ENCODE measurements around the gene SPAG16. TPM values are rescaled to one million over a fixed set of nuclear protein-coding genes. Genes with fewer than 3 reads are reported as not detected.

Gene SPAG16
- total RNA-seq, 1 donor from 2014 or later: 16.7 TPM

DNA sequence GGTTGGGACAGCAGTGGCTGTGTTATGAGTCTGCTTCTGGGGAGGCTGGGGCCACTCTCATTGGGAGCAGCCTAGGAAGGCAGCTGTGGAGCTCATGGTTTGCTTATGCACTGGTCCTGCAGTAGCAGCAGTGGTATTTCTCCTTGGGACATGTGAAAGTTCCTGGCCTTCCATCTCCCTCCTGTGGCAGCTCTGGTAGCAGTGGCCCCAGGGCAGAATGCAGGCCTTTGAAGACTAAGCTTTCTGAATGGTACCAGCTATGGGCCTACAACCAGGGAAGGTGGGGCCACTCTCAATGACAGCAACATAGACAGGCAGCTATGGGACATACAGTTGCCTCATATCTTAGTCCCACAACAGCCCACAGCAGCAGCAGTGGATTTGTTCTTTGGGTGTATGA lies 1009.3 kb downstream of the SPAG16 start:
- Histone ChIP-seq H3K4me2 (ENCODE audit: low read length) (no peak overlapping the region), H3K27ac (ENCODE audit: low read depth, low read length) (no peak overlapping the region), H3K4me1 (ENCODE audit: insufficient read depth, low read length) (no peaks in the 10 kb centered on the region), H3K9ac (ENCODE audit: low read length) (no peak overlapping the region), H3K9me3 (ENCODE audit: insufficient read depth, low read depth, low read length) (no peaks in the 10 kb centered on the region), H2AFZ (ENCODE audit: low read depth, low read length) (no peak overlapping the region), H3K79me2 (ENCODE audit: insufficient read depth, low read length) (no peaks in the 10 kb centered on the region), H3K36me3 (ENCODE audit: insufficient read depth, low read length) (no peaks in the 10 kb centered on the region), H3K4me3 (ENCODE audit: insufficient read depth, low read depth, low read length) (no peak overlapping the region), H3K27me3 (ENCODE audit: insufficient read depth, low read length) (no peaks in the 10 kb centered on the region), H4K20me1 (ENCODE audit: insufficient read depth, low read length) (no peaks in the 10 kb centered on the region)
- no peak for DNase-seq (ENCODE audit: low read depth)
- H3K4me1 Mint-ChIP-seq (ENCODE audit: low read depth, unreplicated experiment): no peaks in the 10 kb centered on the region
- no peak overlapping the region for H3K27ac Mint-ChIP-seq (ENCODE audit: unreplicated experiment)
- H3K36me3 Mint-ChIP-seq (ENCODE audit: low read depth, unreplicated experiment): peaks cover 3% of the 10 kb centered on the region
- H3K9me3 Mint-ChIP-seq (ENCODE audit: unreplicated experiment): peaks cover 13% of the 10 kb centered on the region
- no peaks in the 10 kb centered on the region for H3K27me3 Mint-ChIP-seq (ENCODE audit: low read depth, unreplicated experiment)
- FAIRE-seq: no peak
- no peak overlapping the region for H3K4me3 Mint-ChIP-seq (ENCODE audit: unreplicated experiment)
- TF ChIP-seq EZH2 (IDR thresholded peaks at IDR 0.05; ENCODE audit: insufficient read depth, low read length): no peak
- TF ChIP-seq, protein P1, sequence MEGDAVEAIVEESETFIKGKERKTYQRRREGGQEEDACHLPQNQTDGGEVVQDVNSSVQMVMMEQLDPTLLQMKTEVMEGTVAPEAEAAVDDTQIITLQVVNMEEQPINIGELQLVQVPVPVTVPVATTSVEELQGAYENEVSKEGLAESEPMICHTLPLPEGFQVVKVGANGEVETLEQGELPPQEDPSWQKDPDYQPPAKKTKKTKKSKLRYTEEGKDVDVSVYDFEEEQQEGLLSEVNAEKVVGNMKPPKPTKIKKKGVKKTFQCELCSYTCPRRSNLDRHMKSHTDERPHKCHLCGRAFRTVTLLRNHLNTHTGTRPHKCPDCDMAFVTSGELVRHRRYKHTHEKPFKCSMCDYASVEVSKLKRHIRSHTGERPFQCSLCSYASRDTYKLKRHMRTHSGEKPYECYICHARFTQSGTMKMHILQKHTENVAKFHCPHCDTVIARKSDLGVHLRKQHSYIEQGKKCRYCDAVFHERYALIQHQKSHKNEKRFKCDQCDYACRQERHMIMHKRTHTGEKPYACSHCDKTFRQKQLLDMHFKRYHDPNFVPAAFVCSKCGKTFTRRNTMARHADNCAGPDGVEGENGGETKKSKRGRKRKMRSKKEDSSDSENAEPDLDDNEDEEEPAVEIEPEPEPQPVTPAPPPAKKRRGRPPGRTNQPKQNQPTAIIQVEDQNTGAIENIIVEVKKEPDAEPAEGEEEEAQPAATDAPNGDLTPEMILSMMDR (IDR thresholded peaks at IDR 0.05; ENCODE audit: insufficient read depth, low read depth, low read length): no peak

DNA sequence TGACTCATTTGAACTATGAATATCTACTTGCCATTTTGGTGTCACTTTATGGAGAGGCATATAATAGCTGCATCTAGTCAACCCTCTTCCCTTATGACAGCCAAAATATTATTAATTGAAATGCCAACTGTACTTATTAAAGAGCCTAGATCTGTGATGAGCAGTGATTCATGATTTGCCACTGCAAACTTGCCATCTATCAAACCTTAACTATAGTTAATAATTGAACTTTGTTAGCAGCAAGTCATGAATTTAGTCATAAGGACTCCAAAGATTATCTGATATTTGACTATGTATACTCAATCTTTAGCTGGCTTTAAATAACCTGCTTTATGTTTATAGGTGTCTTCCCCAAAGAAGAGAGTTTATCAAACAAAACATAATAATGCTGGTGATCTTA lies 1010.2 kb downstream of the SPAG16 start:
- no peaks in the 10 kb centered on the region for H3K9me3 ChIP-seq (ENCODE audit: insufficient read depth, low read depth, low read length)
- no peak overlapping the region for H3K27ac Mint-ChIP-seq (ENCODE audit: unreplicated experiment)
- H3K36me3 ChIP-seq (ENCODE audit: insufficient read depth, low read length): no peaks in the 10 kb centered on the region
- no peak overlapping the region for H3K27ac ChIP-seq (ENCODE audit: low read depth, low read length)
- H3K4me3 ChIP-seq (ENCODE audit: insufficient read depth, low read depth, low read length): no peak overlapping the region
- H3K9ac ChIP-seq (ENCODE audit: low read length): no peak overlapping the region
- no peaks in the 10 kb centered on the region for H3K4me1 Mint-ChIP-seq (ENCODE audit: low read depth, unreplicated experiment)
- no peak overlapping the region for H3K4me3 Mint-ChIP-seq (ENCODE audit: unreplicated experiment)
- H3K9me3 Mint-ChIP-seq (ENCODE audit: unreplicated experiment): peaks cover 13% of the 10 kb centered on the region
- no peaks in the 10 kb centered on the region for H3K79me2 ChIP-seq (ENCODE audit: insufficient read depth, low read length)
- no peaks in the 10 kb centered on the region for H4K20me1 ChIP-seq (ENCODE audit: insufficient read depth, low read length)
- H3K36me3 Mint-ChIP-seq (ENCODE audit: low read depth, unreplicated experiment): peaks cover 3% of the 10 kb centered on the region
- H3K4me2 ChIP-seq (ENCODE audit: low read length): no peak overlapping the region
- no peak overlapping the region for H2AFZ ChIP-seq (ENCODE audit: low read depth, low read length)
- TF ChIP-seq, protein P1 (IDR thresholded peaks at IDR 0.05; ENCODE audit: insufficient read depth, low read depth, low read length): no peak
- TF ChIP-seq EZH2 (IDR thresholded peaks at IDR 0.05; ENCODE audit: insufficient read depth, low read length): no peak
- H3K4me1 ChIP-seq (ENCODE audit: insufficient read depth, low read length): no peaks in the 10 kb centered on the region
- H3K27me3 ChIP-seq (ENCODE audit: insufficient read depth, low read length): no peaks in the 10 kb centered on the region
- no peaks in the 10 kb centered on the region for H3K27me3 Mint-ChIP-seq (ENCODE audit: low read depth, unreplicated experiment)
- DNase-seq (ENCODE audit: low read depth) (no peak), FAIRE-seq (no peak)

- Mint-ChIP-seq H3K27me3 (ENCODE audit: low read depth, unreplicated experiment) (no peaks in the 10 kb centered on the region), H3K27ac (ENCODE audit: unreplicated experiment) (no peak overlapping the region), H3K4me3 (ENCODE audit: unreplicated experiment) (no peak overlapping the region), H3K9me3 (ENCODE audit: unreplicated experiment) (peaks cover 9% of the 10 kb centered on the region), H3K36me3 (ENCODE audit: low read depth, unreplicated experiment) (peaks cover 3% of the 10 kb centered on the region), H3K4me1 (ENCODE audit: low read depth, unreplicated experiment) (peaks cover 2% of the 10 kb centered on the region)
- H3K79me2 ChIP-seq (ENCODE audit: insufficient read depth, low read length): no peaks in the 10 kb centered on the region
- no peaks in the 10 kb centered on the region for H3K36me3 ChIP-seq (ENCODE audit: insufficient read depth, low read length)
- no peak overlapping the region for H3K4me3 ChIP-seq (ENCODE audit: insufficient read depth, low read depth, low read length)
- no peaks in the 10 kb centered on the region for H4K20me1 ChIP-seq (ENCODE audit: insufficient read depth, low read length)
- no peak overlapping the region for H3K9ac ChIP-seq (ENCODE audit: low read length)
- no peak overlapping the region for H3K4me2 ChIP-seq (ENCODE audit: low read length)
- no peaks in the 10 kb centered on the region for H3K4me1 ChIP-seq (ENCODE audit: insufficient read depth, low read length)
- no peaks in the 10 kb centered on the region for H3K9me3 ChIP-seq (ENCODE audit: insufficient read depth, low read depth, low read length)
- H3K27me3 ChIP-seq (ENCODE audit: insufficient read depth, low read length): no peaks in the 10 kb centered on the region
- H2AFZ ChIP-seq (ENCODE audit: low read depth, low read length): no peak overlapping the region
- no peak overlapping the region for H3K27ac ChIP-seq (ENCODE audit: low read depth, low read length)
- DNase-seq (ENCODE audit: low read depth) (no peak), FAIRE-seq (no peak)
- TF ChIP-seq, protein P1 (IDR thresholded peaks at IDR 0.05; ENCODE audit: insufficient read depth, low read depth, low read length): no peak
- TF ChIP-seq EZH2 (IDR thresholded peaks at IDR 0.05; ENCODE audit: insufficient read depth, low read length): no peak
These were observed 1013.2 kb downstream of the SPAG16 start for GRCh38 chr2:214297423-214297822.

Measured in astrocyte (in vitro differentiated cells and primary cell).